IMR-90 (cell line): ENCODE measurements around the gene FA2H. TPM values are rescaled to one million over a fixed set of nuclear protein-coding genes. Genes with fewer than 3 reads are reported as not detected.

Experiments used
- ATAC-seq: fragments of 200-7000 bp; cut with Tn5 transposase; 2 replicates; pipeline ENCODE4 v1.9.1; 2020; ENCODE audit warnings: low read depth, mild to moderate bottlenecking, moderate library complexity
- BruUV-seq: library from RNA; stranded (reverse); fragments of 400-500 nt; replicated peaks from 2 replicates; lab custom pipeline; 2021; lab: Mats Ljungman, UMichigan
- CTCF ChIA-PET: fragments of 300-600 bp; formaldehyde crosslinking; extraction: SDS; loops from one replicate; lab custom pipeline; 2021; ENCODE audit warnings: antibody characterized with exemption; lab: Yijun Ruan, JAX
- POLR2A ChIA-PET: fragments of 300-600 bp; sonication (Branson Sonifier 250); formaldehyde crosslinking; loops from one replicate; lab custom pipeline; 2022; ENCODE audit warnings: antibody characterized with exemption; ENCODE audit not compliant: unreplicated experiment; lab: Charles Lee
- DNase-seq: peaks from one replicate; pipeline ENCODE4 v3.0.0; 2013
- H2AFZ ChIP-seq: replicated peaks from 2 replicates; pipeline ENCODE3; 2013; ENCODE audit warnings: low read length, mild to moderate bottlenecking; ENCODE audit not compliant: poor library complexity
- H2AK5ac ChIP-seq: 2 replicates; pipeline ENCODE4 v1.6.1; 2013; ENCODE audit warnings: low read depth, low read length, inconsistent platforms
- H2AK9ac ChIP-seq: replicated peaks from 2 replicates; pipeline ENCODE3; 2013; ENCODE audit warnings: mild to moderate bottlenecking, low read depth, low read length, moderate library complexity; ENCODE audit not compliant: poor library complexity
- H2BK120ac ChIP-seq: 2 replicates; pipeline ENCODE4 v1.6.1; 2013; ENCODE audit warnings: low read depth, low read length, inconsistent platforms
- H2BK15ac ChIP-seq: 3 replicates; pipeline ENCODE4 v1.6.1; 2013; ENCODE audit warnings: low read depth, low read length, inconsistent platforms
- H2BK20ac ChIP-seq: 2 replicates; pipeline ENCODE4 v1.6.1; 2013; ENCODE audit warnings: low read depth, mild to moderate bottlenecking, inconsistent platforms, low read length, moderate library complexity
- H2BK5ac ChIP-seq: 2 replicates; pipeline ENCODE4 v1.6.1; 2013; ENCODE audit warnings: mild to moderate bottlenecking, low read depth, low read length, inconsistent platforms; ENCODE audit not compliant: poor library complexity, severe bottlenecking
- H3K14ac ChIP-seq: replicated peaks from 2 replicates; pipeline ENCODE4 v1.6.1; 2013; ENCODE audit warnings: low read depth, low read length, inconsistent platforms
- H3K18ac ChIP-seq: 2 replicates; pipeline ENCODE4 v1.6.1; 2013; ENCODE audit warnings: low read depth, low read length, control low read depth
- H3K23ac ChIP-seq: 2 replicates; pipeline ENCODE4 v1.6.1; 2013; ENCODE audit warnings: low read depth, low read length, inconsistent platforms
- H3K27ac ChIP-seq: 2 replicates; pipeline ENCODE4 v1.5.1; 2013; ENCODE audit warnings: mild to moderate bottlenecking, control low read depth, low read length; ENCODE audit not compliant: insufficient read depth
- H3K27me3 ChIP-seq: 2 replicates; pipeline ENCODE4 v1.6.1; 2013; ENCODE audit warnings: low read length; ENCODE audit not compliant: control insufficient read depth, insufficient read depth
- H3K36me3 ChIP-seq: 2 replicates; pipeline ENCODE4 v1.6.1; 2013; ENCODE audit warnings: low read length, mixed read lengths; ENCODE audit not compliant: control insufficient read depth, insufficient read depth
- H3K4ac ChIP-seq: 2 replicates; pipeline ENCODE4 v1.6.1; 2013; ENCODE audit warnings: low read depth, low read length, inconsistent platforms
- H3K4me1 ChIP-seq: 2 replicates; pipeline ENCODE4 v1.6.1; 2013; ENCODE audit warnings: low read length, mixed read lengths; ENCODE audit not compliant: control insufficient read depth, insufficient read depth
- H3K4me2 ChIP-seq: 2 replicates; pipeline ENCODE4 v1.6.1; 2013; ENCODE audit warnings: low read depth, mild to moderate bottlenecking, control low read depth, low read length, moderate library complexity
- H3K4me3 ChIP-seq: 2 replicates; pipeline ENCODE4 v1.5.1; 2013; ENCODE audit warnings: low read depth, mild to moderate bottlenecking, control low read depth, low read length, moderate library complexity; ENCODE audit not compliant: insufficient read depth
- H3K56ac ChIP-seq: 2 replicates; pipeline ENCODE4 v1.6.1; 2013; ENCODE audit warnings: low read length, inconsistent platforms; ENCODE audit not compliant: insufficient read depth; ENCODE audit errors: extremely low read depth
- H3K79me1 ChIP-seq, 2 experiments: 2 replicates each; pipeline ENCODE4 v1.6.1; 2013; ENCODE audit warnings: low read length in 2 of 2, inconsistent platforms in 1 of 2, low read depth in 1 of 2
- H3K9ac ChIP-seq: 2 replicates; pipeline ENCODE4 v1.6.1; 2013; ENCODE audit warnings: low read depth, low read length, control low read depth
- H3K9me1 ChIP-seq: 2 replicates; pipeline ENCODE4 v1.6.1; 2013; ENCODE audit warnings: low read length, inconsistent platforms; ENCODE audit not compliant: insufficient read depth
- H3K9me3 ChIP-seq: 2 replicates; pipeline ENCODE4 v1.6.1; 2013; ENCODE audit warnings: low read length; ENCODE audit not compliant: control insufficient read depth, insufficient read depth
- H4K20me1 ChIP-seq: 2 replicates; pipeline ENCODE4 v1.6.1; 2013; ENCODE audit warnings: low read length, inconsistent platforms; ENCODE audit not compliant: insufficient read depth
- H4K5ac ChIP-seq: 2 replicates; pipeline ENCODE4 v1.6.1; 2013; ENCODE audit warnings: mild to moderate bottlenecking, low read depth, low read length, control low read depth
- H4K8ac ChIP-seq, 2 experiments: 2 replicates each; pipeline ENCODE4 v1.6.1; 2013; ENCODE audit warnings: low read depth in 2 of 2, low read length in 2 of 2, control low read depth in 1 of 2, inconsistent platforms in 1 of 2
- H4K91ac ChIP-seq: 2 replicates; pipeline ENCODE4 v1.6.1; 2013; ENCODE audit warnings: low read depth, low read length, inconsistent platforms; ENCODE audit not compliant: insufficient read depth
- FOS ChIP-seq: fragments of 150-350 bp; IDR thresholded peaks from 2 replicates; pipeline ENCODE4 v1.6.1; 2016; ENCODE audit warnings: low read depth, low read length
- MXI1 ChIP-seq: IDR thresholded peaks from 2 replicates; pipeline ENCODE4 v1.6.1; 2012; ENCODE audit warnings: low read depth, mild to moderate bottlenecking, low read length, moderate library complexity, borderline replicate concordance
- NFE2L2 ChIP-seq: fragments of 150-350 bp; IDR thresholded peaks from 2 replicates; pipeline ENCODE4 v1.6.1; 2016; ENCODE audit warnings: low read depth, mild to moderate bottlenecking, low read length
- POLR2A ChIP-seq: IDR thresholded peaks from 2 replicates; pipeline ENCODE4 v1.6.1; 2012; ENCODE audit warnings: mild to moderate bottlenecking, low read depth, low read length
- SMC3 ChIP-seq: fragments of 150-350 bp; IDR thresholded peaks from 2 replicates; pipeline ENCODE4 v1.6.1; 2016; ENCODE audit warnings: low read depth, mild to moderate bottlenecking, antibody characterized with exemption, low read length, moderate library complexity
- WGBS, 2 experiments: methylation state at CpG; one replicate each; pipeline versions ENCODE4 v1.1.5 to v1.1.7; 2013; ENCODE audit warnings: missing lambda C conversion rate in 2 of 2; ENCODE audit not compliant: insufficient read length in 1 of 2; ENCODE audit errors: extremely low coverage in 2 of 2; 5-methylcytosine and 5-hydroxymethylcytosine counted together
- dilution Hi-C: fragments of 300-500 bp; cut with HindIII; formaldehyde crosslinking; loops from one replicate; pipeline ENCODE4 v1.14.3; 2018; ENCODE audit warnings: low sequenced_read_pairs; ENCODE audit not compliant: unreplicated experiment
- in situ Hi-C: fragments of 300-500 bp; cut with MboI; formaldehyde crosslinking; loops from 3 replicates; pipeline ENCODE4 v1.14.3; 2019; ENCODE audit warnings: low sequenced_read_pairs, inconsistent platforms, mixed read lengths
- intact Hi-C: fragments of 100-400 bp; cut with micrococcal nuclease; formaldehyde crosslinking; loops from 2 replicates; pipeline ENCODE4 v1.10.0; 2022
- polyA plus RNA-seq, 3 experiments: library from polyadenylated mRNA; depleted of rRNA; stranded (reverse); fragments of >200 nt; gene quantifications; 2 replicates each; pipeline ENCODE4 v1.2.3, GENCODE V29; 2012; ENCODE audit warnings: low replicate concordance in 1 of 3
- total RNA-seq: library from RNA; depleted of rRNA; stranded (reverse); fragments of >200 nt; gene quantifications from 2 replicates; pipeline ENCODE4 v1.2.3, GENCODE V29; 2012

The FA2H gene
- total and polyA plus RNA-seq, 2 of the 4 experiments (the other 2 are of a cell fraction) = not detected

GRCh38 chr16:74768239-74768638 lies 6.4 kb downstream of the FA2H start:
- Histone ChIP-seq H2BK5ac (no peak overlapping the region), H4K91ac (no peak overlapping the region), H3K4me3 (no peak overlapping the region), H3K18ac (no peak overlapping the region), H2AK5ac (no peak overlapping the region), H4K20me1 (no peaks in the 10 kb centered on the region), H3K14ac (no peak overlapping the region), H2AFZ (no peak overlapping the region), H3K9me1 (no peaks in the 10 kb centered on the region), H3K27me3 (peaks cover 35% of the 10 kb centered on the region), H3K9me3 (peaks cover 5% of the 10 kb centered on the region), H2BK15ac (no peak overlapping the region), H2BK20ac (no peak overlapping the region), H4K8ac (no peak overlapping the region), H3K27ac (no peak overlapping the region), H3K36me3 (no peaks in the 10 kb centered on the region), H3K9ac (no peak overlapping the region), H3K4ac (no peak overlapping the region), H3K79me1 (no peaks in the 10 kb centered on the region), H2AK9ac (no peak overlapping the region), H4K5ac (no peak overlapping the region), H3K4me2 (no peak overlapping the region), H3K56ac (no peak overlapping the region), H3K4me1 (no peaks in the 10 kb centered on the region), H2BK120ac (no peak overlapping the region), H3K23ac (no peak overlapping the region)
- DNase-seq (no peak), ATAC-seq (no peak)
- CTCF ChIA-PET = no interaction called here
- 61% methylated on average over 5 of the region's 6 CpGs; no CpG with 5 or more reads in 1 of the 2 experiments for WGBS, 2 experiments
- in situ Hi-C loops (loop anchor here (5.0 kb wide), 1 partner anchor 49 kb away; no protein-coding TSS in a partner anchor), intact Hi-C loops (no loop called here), dilution Hi-C loops (no loop called here)
- BruUV-seq = no TSS peak
- TF ChIP-seq FOS = no peak
- TF ChIP-seq NFE2L2 = no peak
- TF ChIP-seq SMC3 = no peak
- no peak for TF ChIP-seq MXI1
- TF ChIP-seq POLR2A = no peak
- POLR2A ChIA-PET = no interaction called here
